AG20443 (cell line): ENCODE measurements around the gene ARHGEF28.

Experiments
- DNase-seq: peaks from one replicate; pipeline ENCODE4 v3.0.0; 2012; ENCODE audit warnings: low spot score, mixed read lengths

ARHGEF28 gene

GRCh38 chr5:73783828-73784227, 157.8 kb downstream of the ARHGEF28 start:
- peak; percentile 29 for DNase-seq

- no peak for DNase-seq
Measured at GRCh38 chr5:73786043-73786831, 160.2 kb downstream of the ARHGEF28 start.

- no peak for DNase-seq
Measured at GRCh38 chr5:73789851-73790281, 163.9 kb downstream of the ARHGEF28 start.

GRCh38 chr5:73791389-73791788, 165.4 kb downstream of the ARHGEF28 start:
- DNase-seq, result no peak

- peak; percentile 72 for DNase-seq
Measured at GRCh38 chr5:73792687-73793320, 166.8 kb downstream of the ARHGEF28 start.

- no peak for DNase-seq
Measured at GRCh38 chr5:73793911-73794310, 167.9 kb downstream of the ARHGEF28 start.

GRCh38 chr5:73796164-73797131, 170.5 kb downstream of the ARHGEF28 start:
- DNase-seq, result peak; percentile 84

GRCh38 chr5:73797132-73797510, 171.1 kb downstream of the ARHGEF28 start:
- DNase-seq, result peak; percentile 38

- DNase-seq, result no peak
Measured at GRCh38 chr5:73799401-73799972, 173.5 kb downstream of the ARHGEF28 start.

- no peak for DNase-seq
Measured at GRCh38 chr5:73801686-73802085, 175.7 kb downstream of the ARHGEF28 start.

GRCh38 chr5:73805449-73805848, 179.5 kb downstream of the ARHGEF28 start:
- DNase-seq, result no peak

- DNase-seq, result no peak
Measured at GRCh38 chr5:73808911-73809310, 182.9 kb downstream of the ARHGEF28 start.

GRCh38 chr5:73810429-73810828, 184.4 kb downstream of the ARHGEF28 start:
- no peak for DNase-seq

- no peak for DNase-seq
Measured at GRCh38 chr5:73812457-73812856, 186.5 kb downstream of the ARHGEF28 start.

GRCh38 chr5:73812962-73813588, 187.1 kb downstream of the ARHGEF28 start:
- DNase-seq, result no peak

- no peak for DNase-seq
Measured at GRCh38 chr5:73814233-73814846, 188.3 kb downstream of the ARHGEF28 start.

- no peak for DNase-seq
Measured at GRCh38 chr5:73815631-73816030, 189.6 kb downstream of the ARHGEF28 start.

- DNase-seq, result peak; percentile 58
Measured at GRCh38 chr5:73816656-73817420, 190.8 kb downstream of the ARHGEF28 start.

- DNase-seq, result peak; percentile 44
Measured at GRCh38 chr5:73818357-73818756, 192.4 kb downstream of the ARHGEF28 start.

- DNase-seq, result no peak
Measured at GRCh38 chr5:73820326-73820725, 194.3 kb downstream of the ARHGEF28 start.
